OCI-LY7 (cell line): ENCODE results near the gene MAEA. TPM values are rescaled to one million over a fixed set of nuclear protein-coding genes. Genes with fewer than 3 reads are reported as not detected.

Experiments used
- BruUV-seq: library from RNA; stranded (reverse); fragments of 400-500 nt; replicated peaks from 2 replicates; lab custom pipeline; 2021; lab: Mats Ljungman, UMichigan
- CTCF ChIA-PET: fragments of 300-600 bp; sonication (Branson Sonifier 250); formaldehyde crosslinking; loops from one replicate; lab custom pipeline; 2022; ENCODE audit warnings: antibody characterized with exemption; ENCODE audit not compliant: unreplicated experiment; lab: Charles Lee
- POLR2A ChIA-PET: fragments of 300-600 bp; sonication (Branson Sonifier 250); formaldehyde crosslinking; loops from one replicate; lab custom pipeline; 2022; ENCODE audit warnings: antibody characterized with exemption; lab: Charles Lee
- DNase-seq: peaks from one replicate; pipeline ENCODE4 v3.0.0-alpha.2; 2015; ENCODE audit warnings: low spot score
- H2AFZ ChIP-seq: fragments of 200-600 bp; sonication (generic), shearing (Covaris generic); 2 replicates; pipeline ENCODE4 v1.6.1; 2014; ENCODE audit warnings: mild to moderate bottlenecking, antibody characterized with exemption, low read length, moderate library complexity
- H3K27ac ChIP-seq: fragments of 200-600 bp; sonication (generic); 2 replicates; pipeline ENCODE4 v1.5.1; 2014; ENCODE audit warnings: mixed run types, low read depth, mild to moderate bottlenecking, moderate library complexity, low read length, inconsistent platforms; ENCODE audit not compliant: poor library complexity, severe bottlenecking
- H3K36me3 ChIP-seq: fragments of 200-600 bp; sonication (generic); 2 replicates; pipeline ENCODE4 v1.6.1; 2014; ENCODE audit warnings: mild to moderate bottlenecking, antibody characterized with exemption, low read length, moderate library complexity, mixed read lengths; ENCODE audit not compliant: insufficient read depth
- H3K4me1 ChIP-seq: fragments of 200-600 bp; sonication (generic); 2 replicates; pipeline ENCODE4 v1.5.1; 2014; ENCODE audit warnings: mild to moderate bottlenecking, low read length; ENCODE audit not compliant: insufficient read depth, poor library complexity, severe bottlenecking
- H3K4me2 ChIP-seq: fragments of 200-600 bp; sonication (generic); 2 replicates; pipeline ENCODE4 v1.6.1; 2014; ENCODE audit warnings: mild to moderate bottlenecking, low read length
- H3K4me3 ChIP-seq: fragments of 200-600 bp; sonication (generic); 2 replicates; pipeline ENCODE4 v1.5.1; 2014; ENCODE audit warnings: mild to moderate bottlenecking, low read depth, low read length; ENCODE audit not compliant: poor library complexity, severe bottlenecking
- H3K79me2 ChIP-seq: fragments of 200-600 bp; sonication (generic); 2 replicates; pipeline ENCODE4 v1.6.1; 2016; ENCODE audit warnings: low read depth, mild to moderate bottlenecking, low read length, moderate library complexity, mixed read lengths; ENCODE audit not compliant: insufficient read depth
- H3K9me2 ChIP-seq: fragments of 200-600 bp; sonication (generic); 2 replicates; pipeline ENCODE4 v1.6.1; 2016; ENCODE audit warnings: mild to moderate bottlenecking, low read length, mixed read lengths; ENCODE audit not compliant: insufficient read depth
- H3K9me3 ChIP-seq: fragments of 200-600 bp; sonication (generic); 2 replicates; pipeline ENCODE4 v1.6.1; 2014; ENCODE audit warnings: mild to moderate bottlenecking, mixed run types, low read length, mixed read lengths
- H4K20me1 ChIP-seq: fragments of 200-600 bp; sonication (generic); 2 replicates; pipeline ENCODE4 v1.6.1; 2014; ENCODE audit warnings: mild to moderate bottlenecking, antibody characterized with exemption, low read length, moderate library complexity, mixed read lengths; ENCODE audit not compliant: insufficient read depth
- CTCF ChIP-seq: fragments of 200-600 bp; sonication (generic); conservative IDR thresholded peaks from 2 replicates; pipeline ENCODE4 v1.5.1; 2014; ENCODE audit warnings: mild to moderate bottlenecking, antibody characterized with exemption, low read length, moderate library complexity, mixed read lengths
- EZH2phosphoT487 ChIP-seq: fragments of 200-600 bp; sonication (generic); IDR thresholded peaks from 2 replicates; pipeline ENCODE4 v1.6.1; 2018; ENCODE audit warnings: low read depth, borderline replicate concordance, mild to moderate bottlenecking, mixed run types, antibody characterized with exemption, low read length, moderate library complexity, mixed read lengths
- intact Hi-C: fragments of 100-400 bp; cut with micrococcal nuclease; formaldehyde crosslinking; loops from one replicate; pipeline ENCODE4 v1.10.0; 2022; ENCODE audit not compliant: unreplicated experiment
- total RNA-seq, 2 experiments: library from RNA; depleted of rRNA in 1 of 2; stranded (reverse); fragments of >200 nt in 1 of 2; shearing (Covaris generic) in 1 of 2; gene quantifications; 2 replicates each; pipeline ENCODE4 v1.2.3, GENCODE V29; 2014 to 2022

MAEA gene
- total RNA-seq, 2 experiments from 2014 or later: 53.2 to 59.3 TPM

- intact Hi-C loops: no loop called here
- Histone ChIP-seq H2AFZ (no peak overlapping the region), H3K4me3 (no peak overlapping the region), H3K27ac (no peak overlapping the region), H3K36me3 (peaks cover 9% of the 10 kb centered on the region), H3K9me2 (no peaks in the 10 kb centered on the region), H3K79me2 (no peaks in the 10 kb centered on the region), H3K9me3 (no peaks in the 10 kb centered on the region), H4K20me1 (no peaks in the 10 kb centered on the region), H3K4me1 (no peaks in the 10 kb centered on the region), H3K4me2 (no peak overlapping the region)
- CTCF ChIA-PET: no interaction called here
- POLR2A ChIA-PET: interaction anchor here (0.6 kb wide), 1 partner anchor 303 kb away, joined by 3 read pairs; no protein-coding TSS in a partner anchor
- no peak for DNase-seq
- BruUV-seq: no TSS peak
- no peak for TF ChIP-seq EZH2phosphoT487
- no peak for TF ChIP-seq CTCF
Measured at GRCh38 chr4:1376391-1376840, 86.7 kb downstream of the MAEA start.

GRCh38 chr4:1376841-1377605 is 87.3 kb downstream of the MAEA start:
- H3K27ac ChIP-seq: no peak overlapping the region
- H3K9me2 ChIP-seq: no peaks in the 10 kb centered on the region
- H3K9me3 ChIP-seq: no peaks in the 10 kb centered on the region
- POLR2A ChIA-PET: no interaction called here
- CTCF ChIA-PET: no interaction called here
- H2AFZ ChIP-seq: no peak overlapping the region
- no peaks in the 10 kb centered on the region for H4K20me1 ChIP-seq
- no peaks in the 10 kb centered on the region for H3K79me2 ChIP-seq
- H3K4me1 ChIP-seq: no peaks in the 10 kb centered on the region
- intact Hi-C loops: no loop called here
- H3K4me3 ChIP-seq: no peak overlapping the region
- H3K36me3 ChIP-seq: peaks cover 9% of the 10 kb centered on the region
- no peak overlapping the region for H3K4me2 ChIP-seq
- BruUV-seq: no TSS peak
- DNase-seq: no peak
- TF ChIP-seq CTCF (no peak), EZH2phosphoT487 (no peak)
